Stimulated activated CD8-positive, alpha-beta memory T cell treated with anti-CD3 and anti-CD28 coated beads, Interleukin-15, amount 100 ng/mL, for 24 hours (primary cell): ENCODE data around the gene DNAI7.

Experiments used
- DNase-seq: peaks from one replicate; pipeline ENCODE4 v3.0.0-alpha.2; 2020; ENCODE audit warnings: low read depth

DNAI7 gene

DNA sequence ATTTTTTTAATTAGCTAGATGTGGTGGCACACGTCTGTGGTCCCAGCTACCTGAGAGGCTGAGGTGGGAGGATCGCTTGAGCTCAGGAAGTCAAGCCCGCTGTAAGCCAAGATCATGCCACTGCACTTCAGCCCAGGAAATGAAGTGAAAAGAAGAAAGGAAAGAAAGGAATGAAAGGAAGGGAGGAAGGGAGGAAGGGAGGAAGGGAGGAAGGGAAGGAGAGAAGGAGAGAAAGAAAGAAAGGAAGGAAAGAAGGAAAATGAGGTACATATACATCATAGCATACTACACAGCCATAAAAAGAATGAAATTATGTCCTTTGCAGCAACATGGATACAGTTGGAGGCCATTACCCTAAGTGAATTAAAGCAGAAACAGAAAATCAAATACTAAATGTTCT lies 12.2 kb downstream of the DNAI7 start:
- DNase-seq, result no peak

DNA sequence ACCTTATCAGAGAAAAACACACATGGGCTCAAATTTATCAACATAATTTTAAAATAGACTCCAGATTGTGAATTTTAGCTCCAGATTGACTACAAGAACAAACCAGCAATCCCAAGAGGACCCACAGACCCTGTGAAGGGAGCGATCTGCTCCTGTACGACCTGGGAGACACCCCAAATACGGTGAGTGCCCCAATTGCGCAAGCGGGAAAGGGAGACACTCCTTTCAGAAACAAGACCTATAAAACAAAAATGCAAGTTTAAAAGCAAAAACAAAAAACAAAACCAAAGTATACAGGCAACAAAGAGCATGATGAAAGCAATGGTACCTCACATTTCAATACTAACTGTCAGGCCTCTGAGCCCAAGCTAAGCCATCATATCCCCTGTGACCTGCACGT lies 32.1 kb downstream of the DNAI7 start:
- DNase-seq, result no peak

DNA sequence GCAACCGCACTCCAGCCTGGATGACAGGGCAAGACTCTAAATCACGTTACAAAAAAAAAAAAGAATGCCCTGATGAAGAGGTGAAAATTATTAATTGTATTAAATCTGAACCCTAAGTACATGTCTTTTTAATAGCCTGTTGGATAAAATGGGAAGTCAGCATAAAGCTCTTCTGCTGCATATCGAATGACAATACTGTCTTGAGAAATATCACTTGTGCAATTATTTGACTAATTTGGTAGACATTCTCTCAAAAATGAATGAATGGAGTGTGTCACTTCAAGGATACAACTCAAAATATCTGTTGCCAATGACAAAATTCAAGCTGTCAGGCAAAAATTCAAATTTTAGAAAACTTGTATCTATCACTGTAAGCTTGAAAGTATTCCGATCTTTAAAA lies 38.9 kb downstream of the DNAI7 start:
- DNase-seq, result no peak

DNA sequence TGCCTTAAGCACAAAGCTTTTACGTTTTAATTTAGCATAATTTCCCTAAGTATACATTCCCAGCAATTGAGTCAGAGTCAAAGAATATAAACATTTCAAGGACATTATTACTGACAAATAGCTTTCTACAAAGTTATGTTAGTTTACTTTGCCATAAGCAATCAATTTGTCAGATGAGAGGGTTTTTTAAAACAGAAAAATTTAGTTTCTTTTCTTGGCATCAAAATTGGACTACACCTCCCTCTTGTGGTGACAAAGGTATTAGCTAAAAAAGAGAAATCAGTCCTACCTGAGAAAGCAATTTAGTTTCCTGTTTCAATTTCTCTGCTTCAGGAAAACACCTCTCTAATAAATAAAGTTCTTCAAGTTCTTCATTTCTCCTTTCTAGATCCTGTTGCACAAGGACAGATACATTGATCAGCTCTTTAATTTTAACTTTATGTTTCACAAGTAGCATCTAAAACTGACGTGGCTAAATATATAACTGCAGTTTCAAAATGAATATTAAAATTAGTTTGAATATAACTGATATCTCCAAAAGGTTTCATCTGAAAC lies 39.9 kb downstream of the DNAI7 start:
- DNase-seq, result no peak

DNA sequence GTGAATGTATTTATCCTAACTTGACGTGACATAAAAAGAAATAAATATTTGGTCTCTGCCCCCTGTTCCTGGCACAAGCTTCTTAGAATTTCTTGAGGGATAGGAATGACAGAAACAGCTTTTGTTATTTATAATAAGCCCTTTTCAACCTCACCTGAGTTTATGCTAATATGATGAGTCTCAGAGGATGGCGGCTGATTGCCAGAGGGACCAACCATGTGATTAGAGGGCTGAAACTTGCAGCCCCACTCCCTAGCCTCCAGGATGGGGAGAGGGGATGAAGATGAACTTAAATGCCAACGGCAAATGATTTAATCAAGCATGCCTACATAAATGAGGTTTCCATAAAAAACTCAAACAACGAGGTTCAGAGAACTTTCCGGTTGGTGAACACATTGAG lies 42.9 kb downstream of the DNAI7 start:
- DNase-seq, result no peak

DNA sequence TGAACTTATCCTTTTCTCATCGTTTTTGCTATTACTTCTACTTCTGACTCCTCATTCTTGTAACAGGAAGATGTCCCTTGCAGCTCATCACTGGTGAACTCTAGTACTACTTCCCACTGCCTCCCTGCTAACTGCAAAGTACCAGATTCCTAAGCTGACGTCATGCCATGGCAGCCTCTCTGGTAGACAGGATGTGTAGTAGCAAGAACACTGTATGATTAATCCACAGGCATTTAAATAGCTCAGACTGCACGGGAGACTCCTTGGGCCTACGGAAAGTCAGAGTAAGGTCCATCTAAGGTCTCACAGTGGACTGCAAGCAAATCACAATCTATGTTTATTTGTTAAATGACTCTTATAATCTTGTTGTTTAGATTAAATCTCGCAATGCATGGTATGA lies 43.5 kb downstream of the DNAI7 start:
- no peak for DNase-seq

DNA sequence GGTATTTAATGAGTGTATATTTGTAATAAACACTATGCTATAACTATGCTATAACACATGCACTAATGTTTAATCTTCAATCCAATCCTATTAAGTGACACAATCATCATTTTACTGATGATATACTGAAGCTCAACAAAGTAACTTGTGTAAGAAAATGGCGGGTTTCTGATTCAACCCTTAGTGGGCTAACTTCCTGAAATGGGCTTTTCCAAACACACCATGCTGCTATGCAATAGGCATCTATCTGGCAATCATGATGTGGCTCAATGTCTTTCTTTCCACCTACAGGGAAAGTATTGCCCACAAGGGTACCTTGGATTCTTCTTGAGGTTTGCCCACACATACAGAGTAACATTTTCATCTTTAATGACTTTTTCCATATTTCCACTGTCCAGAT lies 48.3 kb downstream of the DNAI7 start:
- no peak for DNase-seq

DNA sequence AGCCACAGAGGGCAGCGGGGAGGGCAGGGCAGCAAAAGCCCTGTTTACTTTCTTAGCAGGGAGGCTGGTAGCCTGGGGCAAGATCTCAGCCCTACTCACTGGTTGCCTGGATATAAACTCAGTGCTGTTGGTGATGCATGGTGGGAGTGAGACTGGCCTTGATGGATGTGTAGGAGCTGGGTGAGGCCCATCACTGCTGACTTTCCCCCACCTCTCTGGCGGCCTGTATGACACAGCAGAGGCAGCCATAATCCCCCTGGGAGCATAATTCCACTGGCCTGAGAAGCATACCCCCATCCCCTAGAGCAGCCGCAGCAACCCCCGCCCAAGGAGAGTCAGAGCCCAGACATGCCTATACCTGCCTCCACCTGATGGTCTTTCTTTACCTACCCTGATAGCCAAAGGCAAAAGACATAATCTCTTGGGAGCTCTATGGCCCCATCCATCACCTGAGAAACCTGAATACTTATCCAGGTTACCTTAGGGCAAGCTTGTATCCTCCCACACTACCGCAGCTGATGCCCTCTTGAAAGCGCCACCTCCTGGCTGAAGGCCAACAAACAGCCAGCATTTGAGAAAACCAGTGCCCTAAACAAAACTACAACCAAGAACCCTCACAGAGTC lies 59.3 kb downstream of the DNAI7 start:
- DNase-seq, result no peak

DNA sequence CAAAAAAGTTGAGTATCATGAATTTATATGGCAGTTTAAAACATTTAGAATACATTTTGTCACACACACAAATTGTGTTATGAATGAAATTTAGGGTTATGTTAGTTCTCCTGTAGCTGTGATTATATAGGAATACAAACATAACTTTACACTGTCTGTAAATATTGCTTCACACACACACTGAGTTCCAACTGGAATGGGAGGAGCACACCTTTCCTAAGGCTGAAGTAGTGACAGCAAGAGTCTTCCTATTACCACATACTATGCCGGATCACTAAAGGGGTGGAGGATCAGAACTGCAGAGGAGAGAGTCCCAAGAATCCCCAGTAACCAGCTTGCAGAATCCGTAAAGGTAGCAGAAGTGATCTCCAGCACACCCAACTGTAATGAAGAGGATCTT lies 63.7 kb downstream of the DNAI7 start:
- DNase-seq, result no peak

DNA sequence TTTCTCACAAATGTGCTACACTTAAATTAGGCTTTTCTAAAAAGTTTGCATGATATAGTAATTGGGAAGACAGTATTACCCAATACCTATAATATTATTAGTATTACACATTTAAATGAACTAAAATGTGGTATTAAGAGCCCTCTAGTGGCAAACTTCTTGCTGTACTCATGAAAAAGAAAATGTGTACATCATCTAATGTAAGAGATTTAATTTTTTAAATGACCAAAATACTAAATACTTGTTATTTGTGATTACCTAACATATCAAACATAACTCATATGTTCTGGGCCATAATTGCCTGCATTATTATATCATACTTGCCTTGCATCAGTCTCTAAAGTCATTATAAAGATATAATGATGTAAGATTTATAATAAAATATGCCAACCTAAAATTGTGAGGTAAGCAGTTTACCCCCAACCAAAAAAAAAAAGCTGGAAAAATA lies 64.2 kb downstream of the DNAI7 start:
- DNase-seq, result no peak

DNA sequence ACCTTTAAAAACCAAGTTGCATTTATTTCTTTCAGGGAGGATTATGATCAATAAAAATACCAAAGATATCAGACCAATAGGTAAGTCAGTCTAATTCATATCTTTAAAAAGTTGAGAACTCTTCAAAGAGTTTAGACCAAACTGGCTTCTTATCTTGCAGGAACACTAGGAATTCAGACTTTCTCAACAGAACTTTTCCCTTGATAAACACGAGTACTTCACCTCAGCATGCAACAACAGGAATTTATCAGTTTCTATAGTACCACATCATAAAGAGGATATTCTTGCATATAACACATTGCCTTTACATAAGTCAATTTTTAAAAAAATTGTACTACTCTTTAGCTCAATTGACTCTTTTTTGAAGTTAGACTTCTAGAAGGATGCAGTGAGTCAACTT lies 68.2 kb downstream of the DNAI7 start:
- no peak for DNase-seq

DNA sequence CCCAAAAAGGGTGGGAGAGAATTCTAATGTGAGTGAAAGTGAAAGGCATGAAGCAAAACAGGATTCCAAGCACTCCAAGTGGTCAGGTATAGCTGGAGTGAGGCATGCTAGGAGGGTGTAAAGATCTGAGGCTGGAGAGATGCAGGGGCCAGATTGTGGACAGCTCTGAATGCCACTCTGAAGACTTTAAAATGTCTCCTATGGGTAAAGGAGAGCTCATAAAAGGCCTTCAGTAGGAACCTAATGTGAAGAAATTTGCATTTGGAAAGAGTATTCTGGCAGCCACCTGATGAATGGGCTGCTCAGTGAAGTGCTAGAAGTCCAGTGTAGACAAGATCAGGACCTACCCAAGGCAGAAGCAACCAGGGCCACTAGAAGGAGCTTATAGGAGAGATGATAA lies 68.9 kb downstream of the DNAI7 start:
- DNase-seq, result no peak

DNA sequence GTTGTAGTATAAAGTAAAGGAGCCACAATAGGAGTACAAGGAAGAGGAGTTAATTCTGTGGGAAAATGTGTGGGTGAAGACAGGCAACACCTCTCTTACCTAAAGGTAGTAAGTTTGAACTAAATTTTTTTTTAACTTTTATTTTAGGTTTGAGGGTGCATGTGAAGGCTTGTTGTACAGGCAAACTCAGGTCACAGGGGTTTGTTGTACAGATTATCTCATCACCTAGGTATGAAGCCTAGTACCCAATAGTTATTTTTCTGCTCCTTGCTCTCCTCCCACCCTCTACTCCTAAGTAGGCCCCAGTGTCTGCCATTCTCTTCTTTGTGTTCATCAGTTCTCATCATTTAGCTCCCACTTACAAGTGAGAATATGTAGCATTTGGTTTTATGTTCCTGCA lies 70.5 kb downstream of the DNAI7 start:
- no peak for DNase-seq

DNA sequence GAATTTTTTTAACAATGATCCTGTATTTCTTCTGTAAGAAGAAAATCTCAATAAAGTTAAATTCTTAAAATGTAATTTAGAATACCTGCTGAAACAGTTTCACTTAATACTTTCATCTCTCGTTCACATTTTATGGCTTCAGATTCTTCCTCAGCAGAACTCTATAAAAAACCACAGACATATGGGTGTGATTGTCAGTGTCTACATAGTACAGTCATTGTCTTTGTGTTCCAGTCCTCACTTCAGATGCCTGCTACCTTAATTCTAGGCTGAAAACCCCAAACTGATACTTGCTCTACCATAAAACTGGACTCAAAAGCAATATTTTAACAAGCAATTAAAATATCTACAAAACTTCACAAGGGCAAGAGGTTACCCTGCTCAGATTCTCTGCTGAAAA lies 71.8 kb downstream of the DNAI7 start:
- DNase-seq, result no peak

DNA sequence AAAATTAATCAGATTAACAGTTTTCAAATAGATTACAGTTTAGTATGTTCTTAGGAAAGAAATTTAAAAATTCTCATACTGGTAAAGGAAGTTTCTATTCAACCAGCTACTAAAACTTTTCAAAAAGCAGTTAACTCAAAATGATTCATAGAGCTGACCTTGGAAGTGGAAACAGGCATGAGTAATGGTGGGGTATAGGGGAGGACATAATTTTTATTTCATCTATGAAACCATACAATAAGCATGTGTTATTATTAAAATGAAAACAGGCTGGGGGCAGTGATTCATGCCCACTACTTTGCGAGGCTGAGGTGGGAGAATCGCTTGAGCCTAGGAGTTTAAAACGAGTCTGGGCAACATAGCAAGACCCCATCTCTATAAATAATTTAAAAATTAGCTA lies 73.0 kb downstream of the DNAI7 start:
- no peak for DNase-seq

DNA sequence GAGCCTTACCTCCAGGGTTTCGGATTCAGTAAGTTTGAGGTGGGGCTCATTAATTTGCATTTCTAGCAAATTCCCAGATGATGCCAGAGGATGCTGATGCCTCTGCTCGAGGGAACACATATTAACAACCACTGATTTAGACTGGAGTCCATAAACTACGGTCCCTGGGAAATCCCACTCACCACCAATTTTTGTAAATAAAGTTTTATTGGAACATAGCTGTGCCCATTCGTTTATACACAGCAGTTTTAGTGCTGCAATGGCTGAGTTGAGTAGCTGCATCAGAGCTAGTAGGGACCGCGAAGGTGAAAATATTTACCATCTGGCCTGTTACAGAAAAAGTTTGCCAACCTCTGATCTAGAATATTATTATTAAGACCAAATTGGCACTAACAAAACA lies 73.8 kb downstream of the DNAI7 start:
- DNase-seq, result no peak

DNA sequence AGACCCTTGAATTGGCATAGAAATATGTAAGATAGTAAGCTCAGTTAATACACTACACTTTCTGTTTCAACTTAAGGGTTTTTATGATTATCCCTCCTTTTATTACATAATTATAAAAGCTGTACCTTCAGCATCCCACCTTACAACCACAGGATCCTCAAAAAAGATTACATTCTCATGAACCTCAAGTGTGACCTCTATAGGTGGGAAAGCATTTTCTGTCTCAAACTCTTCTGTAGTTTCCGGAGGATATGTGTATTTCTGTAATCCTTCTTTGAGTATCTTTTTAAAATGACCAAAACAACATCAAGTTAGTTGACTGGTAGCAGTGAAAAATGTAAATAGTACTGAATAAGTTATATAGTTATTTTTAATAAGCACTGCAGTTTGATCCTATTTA lies 75.9 kb downstream of the DNAI7 start:
- no peak for DNase-seq

DNA sequence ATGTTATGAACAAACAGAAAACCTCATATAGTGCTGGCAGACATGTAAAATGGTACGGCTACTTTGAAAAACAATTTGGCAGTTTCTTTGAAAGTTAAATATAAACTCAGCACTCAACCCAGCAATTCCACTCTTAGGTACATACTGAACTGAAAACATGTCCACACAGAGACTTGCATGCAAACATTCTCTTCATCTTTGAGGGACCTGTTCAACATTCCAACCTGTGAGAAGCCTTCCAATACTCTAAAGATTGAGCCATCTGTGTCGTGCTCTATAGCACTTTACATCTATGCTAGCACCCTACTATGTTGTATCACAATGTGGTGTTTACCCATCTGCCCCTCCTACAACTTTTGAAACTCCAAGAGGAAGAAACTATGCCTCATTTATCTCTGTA lies 79.3 kb downstream of the DNAI7 start:
- DNase-seq, result no peak

DNA sequence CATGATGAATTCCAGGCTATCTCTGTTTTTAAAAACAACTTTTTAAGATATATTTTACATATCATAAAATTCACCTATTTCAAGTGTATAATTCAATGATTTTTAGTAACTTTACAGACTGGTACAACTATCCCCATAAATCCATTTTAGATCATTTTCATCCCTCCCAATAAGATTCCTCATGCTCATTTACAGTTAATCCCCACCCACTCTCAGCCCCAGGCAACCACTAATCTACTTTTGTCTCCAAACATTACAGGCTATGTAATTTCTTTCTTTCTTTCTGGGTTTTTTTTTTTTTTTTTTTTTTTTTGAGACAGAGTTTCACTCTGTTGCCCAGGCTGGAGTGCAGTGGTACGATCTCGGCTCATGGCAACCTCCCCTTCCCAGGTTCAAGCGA lies 81.3 kb downstream of the DNAI7 start:
- no peak for DNase-seq

DNA sequence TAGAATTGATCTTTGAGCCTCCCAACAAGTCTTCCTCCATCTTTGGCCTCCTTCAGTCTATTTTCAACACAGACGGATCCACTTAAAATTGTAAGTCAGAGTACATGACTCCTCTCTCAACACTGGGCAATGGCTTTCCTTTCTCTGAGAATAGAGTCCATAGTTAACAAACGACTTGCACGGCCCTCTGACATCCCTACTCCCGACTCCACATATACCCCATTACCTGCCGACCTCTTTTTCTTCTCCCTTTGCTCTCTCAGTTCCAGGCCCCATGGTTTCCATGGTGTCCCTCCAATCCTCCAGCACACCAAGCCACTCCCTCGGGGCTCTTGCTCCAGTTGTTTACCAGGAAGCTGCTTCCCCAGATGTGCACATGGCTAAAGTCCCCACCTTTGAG lies 84.7 kb downstream of the DNAI7 start:
- no peak for DNase-seq

DNA sequence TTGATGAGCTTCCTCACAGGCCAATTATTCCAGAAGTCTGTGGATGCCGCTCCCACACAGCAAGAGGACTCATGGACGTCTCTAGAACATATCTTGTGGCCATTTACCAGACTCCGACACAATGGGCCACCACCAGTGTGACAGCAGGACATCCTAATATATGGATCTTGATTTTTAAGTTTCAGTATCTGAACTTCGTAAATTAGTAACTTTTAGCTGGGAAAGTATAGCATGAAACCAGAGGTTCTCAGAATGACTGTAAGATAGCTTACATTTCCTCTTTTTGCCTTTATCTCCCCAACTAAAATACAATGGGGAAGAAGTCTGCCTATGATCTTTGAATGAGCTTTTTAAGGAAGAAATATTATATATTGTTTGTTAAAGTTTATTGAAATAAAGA lies 87.0 kb downstream of the DNAI7 start:
- no peak for DNase-seq

DNA sequence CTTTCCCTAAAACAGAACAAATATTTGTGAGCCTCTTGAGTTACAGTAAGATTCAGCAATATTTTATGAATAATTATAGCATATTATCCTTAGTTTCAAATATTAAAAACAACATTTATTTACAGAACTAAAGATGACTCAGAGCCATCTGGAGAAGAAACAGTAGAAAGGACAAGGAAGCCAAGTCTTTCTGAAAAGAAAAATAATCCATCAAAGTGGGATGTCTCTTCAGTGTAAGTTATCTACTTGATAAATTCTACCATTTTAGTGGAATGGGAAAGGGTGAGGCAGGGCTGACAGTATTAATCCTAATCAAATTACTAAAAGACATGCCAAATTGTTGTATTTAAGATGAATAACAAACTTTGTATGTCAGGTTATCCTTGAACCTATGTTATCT lies 88.1 kb downstream of the DNAI7 start:
- DNase-seq, result no peak

DNA sequence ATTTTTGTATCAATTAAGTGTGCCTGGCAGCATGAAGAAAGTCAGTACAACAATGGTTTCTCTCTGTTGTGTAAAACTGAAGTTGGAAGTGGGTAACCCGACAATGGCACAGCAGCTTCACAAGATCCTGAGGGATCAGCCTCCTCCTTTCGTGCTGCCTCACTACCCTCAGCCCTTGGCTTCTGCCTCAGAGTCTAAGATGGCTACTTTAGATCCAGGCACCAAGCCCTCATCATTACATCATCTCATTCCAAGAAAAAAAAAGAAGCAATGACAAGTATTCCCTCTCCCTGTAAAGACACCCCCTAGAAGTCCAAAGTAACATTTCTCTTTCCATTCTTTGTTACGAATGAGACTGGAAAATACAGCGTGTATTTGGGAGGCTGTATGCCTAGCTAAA lies 92.6 kb downstream of the DNAI7 start:
- DNase-seq, result no peak

DNA sequence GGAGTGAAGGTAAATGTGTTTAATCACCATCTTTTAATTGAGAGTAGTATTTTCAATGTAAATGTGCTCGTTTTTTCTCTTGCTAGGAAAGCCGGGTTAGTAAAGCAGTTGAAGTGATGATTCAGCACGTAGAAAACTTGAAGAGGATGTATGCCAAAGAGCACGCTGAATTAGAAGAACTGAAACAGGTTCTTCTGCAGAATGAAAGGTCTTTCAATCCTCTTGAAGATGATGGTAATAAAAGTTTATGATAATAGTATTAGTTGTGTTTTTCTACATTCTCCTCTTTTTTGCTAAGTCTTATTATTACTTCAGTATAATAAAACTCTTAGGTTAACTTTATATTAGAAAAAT lies 93.9 kb downstream of the DNAI7 start:
- no peak for DNase-seq
